Measurements from ENCODE around the gene SH3TC1. TPM values are rescaled to one million over a fixed set of nuclear protein-coding genes. Genes with fewer than 3 reads are reported as not detected.

SH3TC1 gene
- total RNA-seq, 2 experiments from 2014 or later, result 119 to 127 TPM

- intact Hi-C loops (cut with DNase I, micrococcal nuclease), result no loop called here
- POLR2A ChIA-PET, result no interaction called here
These were observed 72.7 kb downstream of the SH3TC1 start for GRCh38 chr4:8271821-8272220.

DNA sequence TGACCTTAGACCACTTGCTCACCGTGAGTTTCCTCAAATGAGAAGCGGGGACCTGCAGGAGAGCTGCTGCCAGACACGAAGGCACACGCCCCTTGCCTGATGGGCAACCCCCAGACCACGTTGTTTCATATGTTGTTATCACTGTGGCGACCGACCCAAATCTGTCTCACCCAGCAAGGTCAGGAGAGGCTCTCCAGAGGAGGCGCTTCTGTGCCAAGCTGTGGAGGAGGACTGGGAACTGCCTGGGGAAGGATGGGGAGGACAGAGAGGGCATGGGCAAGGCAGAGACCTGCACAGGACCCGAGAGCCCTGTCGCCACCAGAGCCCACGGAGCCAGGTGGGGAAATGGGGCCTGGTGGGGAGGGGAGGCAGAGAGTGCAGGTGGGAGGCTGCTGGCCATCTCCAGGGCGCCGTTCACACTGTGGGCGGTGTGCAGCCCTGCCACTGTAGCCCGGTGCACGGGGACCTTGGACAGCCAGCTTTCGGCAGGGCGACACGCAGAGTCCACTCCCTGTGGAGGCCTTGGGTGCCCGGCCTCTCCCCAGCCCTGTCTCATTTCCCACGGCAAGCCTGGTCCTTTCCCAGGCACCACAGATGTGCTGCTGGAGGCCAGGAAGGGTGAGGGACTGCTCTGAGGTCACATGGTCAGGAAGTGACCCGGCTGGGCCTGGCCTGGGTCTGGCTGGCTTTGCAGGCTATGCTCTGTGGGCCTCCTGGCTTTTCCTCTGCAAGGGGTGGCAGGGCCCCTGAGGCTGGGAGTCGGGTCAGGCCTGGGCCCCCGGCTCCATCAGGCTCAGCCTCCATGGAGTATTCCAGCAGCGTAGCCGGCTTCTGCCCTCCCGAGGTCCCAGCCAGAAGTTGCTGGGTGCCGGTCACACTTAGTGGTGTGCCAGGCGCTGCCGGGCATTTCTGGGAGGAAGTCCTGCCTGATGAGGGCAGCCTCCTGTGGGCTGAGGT lies 73.7 kb downstream of the SH3TC1 start:
- peaks cover 38% of the 10 kb centered on the region for H3K27me3 Mint-ChIP-seq
- intact Hi-C loops (cut with DNase I, micrococcal nuclease), result no loop called here
- CTCF ChIA-PET, result interaction anchor here (0.7 kb wide), 1 partner anchor 970 kb away, joined by 3 read pairs; no protein-coding TSS in a partner anchor

More at GRCh38 chr4:8271821-8272220, 72.7 kb downstream of the SH3TC1 start:
- H3K4me1 Mint-ChIP-seq (ENCODE audit: low read depth), result no peaks in the 10 kb centered on the region
- H3K4me1 ChIP-seq (ENCODE audit: insufficient read depth, low read length), result no peaks in the 10 kb centered on the region
- peaks cover 3 to 23% of the 10 kb centered on the region in 2 experiments for H3K27me3 ChIP-seq (ENCODE audit: control insufficient read depth in 1 of 2, insufficient read depth in 2 of 2, low read length in 2 of 2)
- TF ChIP-seq, protein P1, sequence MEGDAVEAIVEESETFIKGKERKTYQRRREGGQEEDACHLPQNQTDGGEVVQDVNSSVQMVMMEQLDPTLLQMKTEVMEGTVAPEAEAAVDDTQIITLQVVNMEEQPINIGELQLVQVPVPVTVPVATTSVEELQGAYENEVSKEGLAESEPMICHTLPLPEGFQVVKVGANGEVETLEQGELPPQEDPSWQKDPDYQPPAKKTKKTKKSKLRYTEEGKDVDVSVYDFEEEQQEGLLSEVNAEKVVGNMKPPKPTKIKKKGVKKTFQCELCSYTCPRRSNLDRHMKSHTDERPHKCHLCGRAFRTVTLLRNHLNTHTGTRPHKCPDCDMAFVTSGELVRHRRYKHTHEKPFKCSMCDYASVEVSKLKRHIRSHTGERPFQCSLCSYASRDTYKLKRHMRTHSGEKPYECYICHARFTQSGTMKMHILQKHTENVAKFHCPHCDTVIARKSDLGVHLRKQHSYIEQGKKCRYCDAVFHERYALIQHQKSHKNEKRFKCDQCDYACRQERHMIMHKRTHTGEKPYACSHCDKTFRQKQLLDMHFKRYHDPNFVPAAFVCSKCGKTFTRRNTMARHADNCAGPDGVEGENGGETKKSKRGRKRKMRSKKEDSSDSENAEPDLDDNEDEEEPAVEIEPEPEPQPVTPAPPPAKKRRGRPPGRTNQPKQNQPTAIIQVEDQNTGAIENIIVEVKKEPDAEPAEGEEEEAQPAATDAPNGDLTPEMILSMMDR (IDR thresholded peaks at IDR 0.05), result no peak
- H3K9me3 ChIP-seq (ENCODE audit: control insufficient read depth in 1 of 2, insufficient read depth in 1 of 2, low read length in 2 of 2), result no peaks in the 10 kb centered on the region
- no peaks in the 10 kb centered on the region for H3K36me3 ChIP-seq (ENCODE audit: insufficient read depth, low read length)
- H3K4me3 ChIP-seq (ENCODE audit: low read length), result no peak overlapping the region
- H3K27me3 Mint-ChIP-seq, result peaks cover 41% of the 10 kb centered on the region
- CTCF ChIA-PET, result no interaction called here
- ATAC-seq (ENCODE audit: poor library complexity) (no peak), DNase-seq (no peak)
- H3K36me3 Mint-ChIP-seq (ENCODE audit: low read depth), result no peaks in the 10 kb centered on the region
- H3K27ac Mint-ChIP-seq, result no peak overlapping the region
- no peak overlapping the region for H3K4me3 Mint-ChIP-seq
- H3K27ac ChIP-seq (ENCODE audit: low read depth in 1 of 2, low read length in 2 of 2), result no peak overlapping the region
- no peaks in the 10 kb centered on the region for H3K9me3 Mint-ChIP-seq

DNA sequence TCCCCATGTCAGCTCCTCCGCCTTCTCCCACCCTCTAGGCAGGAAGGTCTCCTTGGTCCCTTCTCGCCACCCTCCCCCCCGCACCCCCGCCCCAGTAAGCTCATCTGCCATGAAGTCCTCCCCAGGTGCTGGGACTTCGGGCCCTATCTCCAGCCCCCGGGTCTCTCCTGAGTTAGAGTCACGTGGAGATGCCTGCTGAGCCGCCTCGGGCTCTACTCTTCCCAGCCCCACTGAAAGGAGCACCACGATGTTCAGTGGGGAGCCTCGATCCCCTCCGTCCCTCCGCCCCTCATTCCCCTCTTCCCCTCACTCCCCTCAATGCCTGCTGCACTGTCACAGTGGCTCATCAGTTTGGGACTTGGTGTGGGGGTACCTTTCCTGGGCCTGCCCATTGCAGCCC lies 74.4 kb downstream of the SH3TC1 start:
- DNase-seq, result no peak
- no peak for ATAC-seq (ENCODE audit: poor library complexity)
- no peak overlapping the region for H3K27ac Mint-ChIP-seq
- Histone ChIP-seq H3K4me3 (ENCODE audit: low read length) (no peak overlapping the region), H3K27me3 (ENCODE audit: control insufficient read depth in 1 of 2, insufficient read depth in 2 of 2, low read length in 2 of 2) (peaks cover 3 to 23% of the 10 kb centered on the region in 2 experiments), H3K4me1 (ENCODE audit: insufficient read depth, low read length) (no peaks in the 10 kb centered on the region), H3K27ac (ENCODE audit: low read depth in 1 of 2, low read length in 2 of 2) (no peak overlapping the region), H3K9me3 (ENCODE audit: control insufficient read depth in 1 of 2, insufficient read depth in 1 of 2, low read length in 2 of 2) (no peaks in the 10 kb centered on the region), H3K36me3 (ENCODE audit: insufficient read depth, low read length) (no peaks in the 10 kb centered on the region)
- no peak overlapping the region for H3K4me3 Mint-ChIP-seq
- no peaks in the 10 kb centered on the region for H3K4me1 Mint-ChIP-seq (ENCODE audit: low read depth)
- H3K36me3 Mint-ChIP-seq (ENCODE audit: low read depth), result no peaks in the 10 kb centered on the region
- ChIA-PET POLR2A (no interaction called here), CTCF (interaction anchor here (0.7 kb wide), 1 partner anchor 971 kb away, joined by 3 read pairs; no protein-coding TSS in a partner anchor)
- H3K27me3 Mint-ChIP-seq, result peaks cover 36% of the 10 kb centered on the region
- H3K9me3 Mint-ChIP-seq, result no peaks in the 10 kb centered on the region
- intact Hi-C loops (cut with DNase I, micrococcal nuclease), result no loop called here
- TF ChIP-seq, protein P1 (IDR thresholded peaks at IDR 0.05), result no peak

More for the DNA sequence above, 73.7 kb downstream of the SH3TC1 start:
- Histone ChIP-seq H3K27me3 (ENCODE audit: control insufficient read depth in 1 of 2, insufficient read depth in 2 of 2, low read length in 2 of 2) (peaks cover 3 to 23% of the 10 kb centered on the region in 2 experiments), H3K36me3 (ENCODE audit: insufficient read depth, low read length) (no peaks in the 10 kb centered on the region), H3K4me3 (ENCODE audit: low read length) (no peak overlapping the region), H3K9me3 (ENCODE audit: control insufficient read depth in 1 of 2, insufficient read depth in 1 of 2, low read length in 2 of 2) (no peaks in the 10 kb centered on the region), H3K27ac (ENCODE audit: low read depth in 1 of 2, low read length in 2 of 2) (no peak overlapping the region), H3K4me1 (ENCODE audit: insufficient read depth, low read length) (no peaks in the 10 kb centered on the region)
- H3K4me3 Mint-ChIP-seq, result no peak overlapping the region
- H3K36me3 Mint-ChIP-seq (ENCODE audit: low read depth), result no peaks in the 10 kb centered on the region
- H3K9me3 Mint-ChIP-seq, result no peaks in the 10 kb centered on the region
- no peaks in the 10 kb centered on the region for H3K4me1 Mint-ChIP-seq (ENCODE audit: low read depth)
- TF ChIP-seq, protein P1 (IDR thresholded peaks at IDR 0.05), result no peak
- no peak overlapping the region for H3K27ac Mint-ChIP-seq
- DNase-seq (no peak), ATAC-seq (ENCODE audit: poor library complexity) (no peak)
- POLR2A ChIA-PET, result no interaction called here

All from CD4-positive, alpha-beta T cell (primary cell).